GM12864 (cell line): ENCODE data around the gene EGF.

Experiments used
- DNase-seq: peaks from one replicate; pipeline ENCODE4 v3.0.0-alpha.2; 2011; ENCODE audit warnings: low read depth
- H3K4me3 ChIP-seq: 2 replicates; pipeline ENCODE4 v1.5.1; 2011; ENCODE audit warnings: mild to moderate bottlenecking, low read depth, low read length, control low read depth
- CTCF ChIP-seq: IDR thresholded peaks from 2 replicates; pipeline ENCODE4 v1.5.1; 2011; ENCODE audit warnings: low read depth, mild to moderate bottlenecking, moderate library complexity, low read length, control low read depth, inconsistent platforms; ENCODE audit errors: missing control alignments

EGF gene

GRCh38 chr4:110042545-110043517 lies 130.1 kb downstream of the EGF start:
- DNase-seq, result no peak
- TF ChIP-seq CTCF, result no peak
- H3K4me3 ChIP-seq, result no peak overlapping the region

GRCh38 chr4:110046588-110047049 lies 133.9 kb downstream of the EGF start:
- no peak for TF ChIP-seq CTCF
- DNase-seq, result no peak
- H3K4me3 ChIP-seq, result no peak overlapping the region

- H3K4me3 ChIP-seq, result no peak overlapping the region
- peak; percentile 21 for DNase-seq
- TF ChIP-seq CTCF, result peak; percentile 78
Observed at GRCh38 chr4:110049951-110050925, 137.6 kb downstream of the EGF start.

- TF ChIP-seq CTCF, result no peak
- DNase-seq, result peak; percentile 27
- H3K4me3 ChIP-seq, result no peak overlapping the region
Observed at GRCh38 chr4:110055158-110055768, 142.6 kb downstream of the EGF start.

GRCh38 chr4:110058677-110059076 lies 146.0 kb downstream of the EGF start:
- no peak for TF ChIP-seq CTCF
- H3K4me3 ChIP-seq, result no peak overlapping the region

GRCh38 chr4:110059556-110060191 lies 147.0 kb downstream of the EGF start:
- TF ChIP-seq CTCF, result no peak
- no peak overlapping the region for H3K4me3 ChIP-seq
- DNase-seq, result peak; percentile 44

More at GRCh38 chr4:110058677-110059076, 146.0 kb downstream of the EGF start:
- no peak for DNase-seq
